Measurements from ENCODE around the gene GABARAPL1. TPM values are rescaled to one million over a fixed set of nuclear protein-coding genes. Genes with fewer than 3 reads are reported as not detected.

The GABARAPL1 gene
- polyA plus RNA-seq, 1 of the 3 experiments (the other 2 are of a cell fraction) = 9.2 TPM

DNA sequence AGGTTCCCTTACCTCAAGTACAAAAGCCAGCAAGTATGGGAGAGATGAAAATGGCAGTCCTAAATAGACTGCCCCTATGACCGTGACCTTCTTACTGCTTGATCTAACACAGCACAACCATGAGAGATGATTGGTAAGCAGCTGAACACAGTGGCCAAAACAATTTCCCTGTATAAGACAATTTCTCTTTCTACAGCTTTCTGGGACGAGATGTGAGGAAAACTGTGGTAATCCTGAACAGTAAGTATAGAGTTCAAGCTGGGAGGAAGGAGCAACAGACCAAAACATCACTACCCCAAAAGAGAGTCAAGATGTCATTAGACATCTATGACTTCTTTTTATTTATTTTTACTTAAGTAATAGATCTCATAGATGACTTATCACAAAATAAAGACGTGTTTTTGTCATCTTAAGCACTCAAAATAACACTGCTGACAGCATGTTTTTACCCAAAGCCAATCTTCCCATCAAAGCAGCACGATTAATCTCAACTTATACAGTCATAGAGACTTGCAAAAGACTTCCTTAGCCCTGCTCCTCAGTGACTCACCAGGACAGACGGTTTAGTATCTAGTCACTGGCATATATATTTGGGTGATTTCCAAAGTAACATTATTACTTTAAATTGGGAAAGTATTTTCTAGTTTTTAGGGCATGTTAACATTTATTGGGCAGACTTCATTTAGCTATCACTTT lies 30.2 kb upstream of the GABARAPL1 start:
- no peaks in the 10 kb centered on the region for H3K9me3 ChIP-seq
- no peaks in the 10 kb centered on the region for H3K36me3 ChIP-seq (replicated peaks in 1 of 2; ENCODE audit: control insufficient read depth in 1 of 2, insufficient read depth in 2 of 2, low read length in 1 of 2)
- TF ChIP-seq, protein P1, sequence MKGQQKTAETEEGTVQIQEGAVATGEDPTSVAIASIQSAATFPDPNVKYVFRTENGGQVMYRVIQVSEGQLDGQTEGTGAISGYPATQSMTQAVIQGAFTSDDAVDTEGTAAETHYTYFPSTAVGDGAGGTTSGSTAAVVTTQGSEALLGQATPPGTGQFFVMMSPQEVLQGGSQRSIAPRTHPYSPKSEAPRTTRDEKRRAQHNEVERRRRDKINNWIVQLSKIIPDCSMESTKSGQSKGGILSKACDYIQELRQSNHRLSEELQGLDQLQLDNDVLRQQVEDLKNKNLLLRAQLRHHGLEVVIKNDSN (IDR thresholded peaks at IDR 0.05; ENCODE audit: borderline replicate concordance, low read depth) = no peak
- TF ChIP-seq, protein P2, sequence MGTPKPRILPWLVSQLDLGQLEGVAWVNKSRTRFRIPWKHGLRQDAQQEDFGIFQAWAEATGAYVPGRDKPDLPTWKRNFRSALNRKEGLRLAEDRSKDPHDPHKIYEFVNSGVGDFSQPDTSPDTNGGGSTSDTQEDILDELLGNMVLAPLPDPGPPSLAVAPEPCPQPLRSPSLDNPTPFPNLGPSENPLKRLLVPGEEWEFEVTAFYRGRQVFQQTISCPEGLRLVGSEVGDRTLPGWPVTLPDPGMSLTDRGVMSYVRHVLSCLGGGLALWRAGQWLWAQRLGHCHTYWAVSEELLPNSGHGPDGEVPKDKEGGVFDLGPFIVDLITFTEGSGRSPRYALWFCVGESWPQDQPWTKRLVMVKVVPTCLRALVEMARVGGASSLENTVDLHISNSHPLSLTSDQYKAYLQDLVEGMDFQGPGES (IDR thresholded peaks at IDR 0.05; ENCODE audit: low read depth, low read length) = no peak
- TF ChIP-seq RAD21 (IDR thresholded peaks at IDR 0.05; ENCODE audit: low read length) (no peak), FOSL2 (IDR thresholded peaks at IDR 0.05; ENCODE audit: borderline replicate concordance, low read depth) (no peak), SMC3 (IDR thresholded peaks at IDR 0.05; ENCODE audit: low read depth, low read length) (no peak)
- TF ChIP-seq, protein P3, sequence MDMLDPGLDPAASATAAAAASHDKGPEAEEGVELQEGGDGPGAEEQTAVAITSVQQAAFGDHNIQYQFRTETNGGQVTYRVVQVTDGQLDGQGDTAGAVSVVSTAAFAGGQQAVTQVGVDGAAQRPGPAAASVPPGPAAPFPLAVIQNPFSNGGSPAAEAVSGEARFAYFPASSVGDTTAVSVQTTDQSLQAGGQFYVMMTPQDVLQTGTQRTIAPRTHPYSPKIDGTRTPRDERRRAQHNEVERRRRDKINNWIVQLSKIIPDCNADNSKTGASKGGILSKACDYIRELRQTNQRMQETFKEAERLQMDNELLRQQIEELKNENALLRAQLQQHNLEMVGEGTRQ (IDR thresholded peaks at IDR 0.05; ENCODE audit: borderline replicate concordance, low read depth, low read length) = no peak
- 10% methylated on average over 5 of the region's 5 CpGs for WGBS (ENCODE audit: low lambda C conversion rate)
- CTCF ChIA-PET = no interaction called here
- no peak overlapping the region for H3K9ac ChIP-seq
- no peaks in the 10 kb centered on the region for H3K4me1 ChIP-seq (ENCODE audit: control insufficient read depth in 1 of 2, insufficient read depth in 2 of 2, low read depth in 1 of 2, low read length in 1 of 2)
- no peak overlapping the region for H2AFZ ChIP-seq (ENCODE audit: low read depth)
- H3F3A ChIP-seq (replicated peaks; ENCODE audit: insufficient read depth) = no peaks in the 10 kb centered on the region
- no peaks in the 10 kb centered on the region for H3K9me2 ChIP-seq
- peaks cover 42% of the 10 kb centered on the region; the same call in 1 of the 2 replicates for H3K27me3 ChIP-seq (ENCODE audit: insufficient read depth)
- H3K4me2 ChIP-seq = no peak overlapping the region
- no peak overlapping the region for H3K4me3 ChIP-seq (ENCODE audit: low read depth in 2 of 2, low read length in 1 of 2)
- H4K20me1 ChIP-seq (ENCODE audit: insufficient read depth) = no peaks in the 10 kb centered on the region
- POLR2A ChIA-PET = no interaction called here
- H3K79me2 ChIP-seq (ENCODE audit: insufficient read depth) = no peaks in the 10 kb centered on the region
- no peak for DNase-seq
- H3K27ac ChIP-seq (ENCODE audit: low read depth in 2 of 2, low read length in 1 of 2) = no peak overlapping the region

DNA sequence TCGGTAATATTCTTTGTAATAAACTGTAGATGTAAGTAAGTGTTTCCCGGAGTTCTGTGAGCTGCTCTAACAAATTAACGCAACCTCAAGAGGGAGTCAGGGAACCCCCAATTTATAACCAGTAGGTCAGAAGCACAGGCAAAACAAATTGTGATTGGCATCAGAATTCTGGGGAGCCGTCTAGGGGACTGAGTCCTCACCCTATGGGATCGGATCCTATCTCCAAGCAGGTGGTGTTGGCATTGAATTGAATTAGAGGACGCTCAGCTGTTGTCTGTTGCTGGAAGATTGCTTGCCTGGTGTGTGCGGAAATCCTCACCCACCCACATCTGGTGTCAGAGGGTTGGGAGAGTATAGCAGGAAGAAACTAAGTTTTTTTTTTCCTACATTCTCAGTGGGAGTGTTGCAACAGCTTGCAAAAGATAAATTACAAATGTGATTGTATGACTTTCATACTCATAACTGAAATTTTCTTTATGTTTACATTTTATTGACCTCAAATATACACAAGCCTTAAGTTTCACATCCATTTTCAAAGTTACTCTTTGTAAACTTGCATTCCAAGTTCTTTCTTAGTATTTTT lies 28.3 kb upstream of the GABARAPL1 start:
- no peaks in the 10 kb centered on the region for H3K9me3 ChIP-seq
- H3K79me2 ChIP-seq (ENCODE audit: insufficient read depth) = no peaks in the 10 kb centered on the region
- H3K27ac ChIP-seq (ENCODE audit: low read depth in 2 of 2, low read length in 1 of 2) = no peak overlapping the region
- no peaks in the 10 kb centered on the region for H3K4me1 ChIP-seq (ENCODE audit: control insufficient read depth in 1 of 2, insufficient read depth in 2 of 2, low read depth in 1 of 2, low read length in 1 of 2)
- no peaks in the 10 kb centered on the region for H3K36me3 ChIP-seq (replicated peaks in 1 of 2; ENCODE audit: control insufficient read depth in 1 of 2, insufficient read depth in 2 of 2, low read length in 1 of 2)
- no peaks in the 10 kb centered on the region for H3K9me2 ChIP-seq
- H3K4me2 ChIP-seq = no peak overlapping the region
- no peak overlapping the region for H3K4me3 ChIP-seq (ENCODE audit: low read depth in 2 of 2, low read length in 1 of 2)
- H3K27me3 ChIP-seq (ENCODE audit: insufficient read depth) = peaks cover 40% of the 10 kb centered on the region; the same call in 1 of the 2 replicates
- H3F3A ChIP-seq (replicated peaks; ENCODE audit: insufficient read depth) = no peaks in the 10 kb centered on the region
- CTCF ChIA-PET = interaction anchor here (0.7 to 1.1 kb wide), 2 partner anchors 30 to 344 kb away, joined by 3 read pairs; no protein-coding TSS in a partner anchor
- POLR2A ChIA-PET = no interaction called here
- H4K20me1 ChIP-seq (ENCODE audit: insufficient read depth) = no peaks in the 10 kb centered on the region
- no peak for DNase-seq
- no peak overlapping the region for H3K9ac ChIP-seq
- no peak overlapping the region for H2AFZ ChIP-seq (ENCODE audit: low read depth)
- WGBS (ENCODE audit: low lambda C conversion rate) = 17% methylated on average over 7 of the region's 7 CpGs
- TF ChIP-seq GABPA (IDR thresholded peaks at IDR 0.05; ENCODE audit: low read depth) (no peak), TAF1 (IDR thresholded peaks at IDR 0.05; ENCODE audit: borderline replicate concordance, low read depth, low read length) (no peak), MEF2A (IDR thresholded peaks at IDR 0.05; ENCODE audit: borderline replicate concordance, low read depth) (no peak), YY1 (IDR thresholded peaks at IDR 0.05; ENCODE audit: low read depth) (no peak), FOSL2 (IDR thresholded peaks at IDR 0.05; ENCODE audit: borderline replicate concordance, low read depth) (no peak), TCF12 (IDR thresholded peaks at IDR 0.05) (no peak), RFX5 (IDR thresholded peaks at IDR 0.05; ENCODE audit: low read length) (no peak), RCOR1 (IDR thresholded peaks at IDR 0.05; ENCODE audit: low read length) (no peak), GATA2 (CRISPR knock-in tag; IDR thresholded peaks at IDR 0.05) (no peak)
- TF ChIP-seq, protein P4, sequence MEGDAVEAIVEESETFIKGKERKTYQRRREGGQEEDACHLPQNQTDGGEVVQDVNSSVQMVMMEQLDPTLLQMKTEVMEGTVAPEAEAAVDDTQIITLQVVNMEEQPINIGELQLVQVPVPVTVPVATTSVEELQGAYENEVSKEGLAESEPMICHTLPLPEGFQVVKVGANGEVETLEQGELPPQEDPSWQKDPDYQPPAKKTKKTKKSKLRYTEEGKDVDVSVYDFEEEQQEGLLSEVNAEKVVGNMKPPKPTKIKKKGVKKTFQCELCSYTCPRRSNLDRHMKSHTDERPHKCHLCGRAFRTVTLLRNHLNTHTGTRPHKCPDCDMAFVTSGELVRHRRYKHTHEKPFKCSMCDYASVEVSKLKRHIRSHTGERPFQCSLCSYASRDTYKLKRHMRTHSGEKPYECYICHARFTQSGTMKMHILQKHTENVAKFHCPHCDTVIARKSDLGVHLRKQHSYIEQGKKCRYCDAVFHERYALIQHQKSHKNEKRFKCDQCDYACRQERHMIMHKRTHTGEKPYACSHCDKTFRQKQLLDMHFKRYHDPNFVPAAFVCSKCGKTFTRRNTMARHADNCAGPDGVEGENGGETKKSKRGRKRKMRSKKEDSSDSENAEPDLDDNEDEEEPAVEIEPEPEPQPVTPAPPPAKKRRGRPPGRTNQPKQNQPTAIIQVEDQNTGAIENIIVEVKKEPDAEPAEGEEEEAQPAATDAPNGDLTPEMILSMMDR (IDR thresholded peaks at IDR 0.05) = no peak
- TF ChIP-seq, protein P5, sequence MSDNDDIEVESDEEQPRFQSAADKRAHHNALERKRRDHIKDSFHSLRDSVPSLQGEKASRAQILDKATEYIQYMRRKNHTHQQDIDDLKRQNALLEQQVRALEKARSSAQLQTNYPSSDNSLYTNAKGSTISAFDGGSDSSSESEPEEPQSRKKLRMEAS (IDR thresholded peaks at IDR 0.05; ENCODE audit: low read depth) = no peak
- TF ChIP-seq, protein P6, sequence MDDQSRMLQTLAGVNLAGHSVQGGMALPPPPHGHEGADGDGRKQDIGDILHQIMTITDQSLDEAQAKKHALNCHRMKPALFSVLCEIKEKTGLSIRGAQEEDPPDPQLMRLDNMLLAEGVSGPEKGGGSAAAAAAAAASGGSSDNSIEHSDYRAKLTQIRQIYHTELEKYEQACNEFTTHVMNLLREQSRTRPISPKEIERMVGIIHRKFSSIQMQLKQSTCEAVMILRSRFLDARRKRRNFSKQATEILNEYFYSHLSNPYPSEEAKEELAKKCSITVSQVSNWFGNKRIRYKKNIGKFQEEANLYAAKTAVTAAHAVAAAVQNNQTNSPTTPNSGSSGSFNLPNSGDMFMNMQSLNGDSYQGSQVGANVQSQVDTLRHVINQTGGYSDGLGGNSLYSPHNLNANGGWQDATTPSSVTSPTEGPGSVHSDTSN (IDR thresholded peaks at IDR 0.05) = no peak
- TF ChIP-seq, protein P2 (IDR thresholded peaks at IDR 0.05; ENCODE audit: low read depth, low read length) = no peak

Data from SK-N-SH (cell line).